Progenitor cell of endocrine pancreas (in vitro differentiated cells): ENCODE results near the gene TIGAR. TPM values are rescaled to one million over a fixed set of nuclear protein-coding genes. Genes with fewer than 3 reads are reported as not detected.

Experiments used
- DNase-seq: peaks from one replicate; pipeline ENCODE4 v3.0.0; 2021; ENCODE audit warnings: low spot score; ENCODE audit not compliant: unreplicated experiment
- H3K27ac Mint-ChIP-seq: 2 replicates; pipeline ENCODE4 v1.8.0; 2021; ENCODE audit warnings: mild to moderate bottlenecking, moderate library complexity, mixed read lengths
- H3K27me3 Mint-ChIP-seq: 2 replicates; pipeline ENCODE4 v1.8.0; 2021; ENCODE audit warnings: mixed read lengths
- H3K36me3 Mint-ChIP-seq: 2 replicates; pipeline ENCODE4 v1.8.0; 2022; ENCODE audit warnings: mixed read lengths; ENCODE audit not compliant: insufficient read depth
- H3K4me1 Mint-ChIP-seq: 2 replicates; pipeline ENCODE4 v1.8.0; 2021; ENCODE audit warnings: low read depth, mixed read lengths
- H3K4me3 Mint-ChIP-seq: 2 replicates; pipeline ENCODE4 v1.8.0; 2021; ENCODE audit warnings: low read depth, mild to moderate bottlenecking, moderate library complexity, mixed read lengths
- H3K9me3 Mint-ChIP-seq: 2 replicates; pipeline ENCODE4 v1.8.0; 2021; ENCODE audit warnings: low read depth, mixed read lengths
- CTCF ChIP-seq: fragments of 200-600 bp; sonication (generic); IDR thresholded peaks from one replicate; pipeline ENCODE4 v1.5.0; 2021; ENCODE audit warnings: antibody characterized with exemption, mild to moderate bottlenecking; ENCODE audit not compliant: unreplicated experiment
- total RNA-seq: library from RNA; stranded (reverse); gene quantifications from 2 replicates; pipeline ENCODE4 v1.2.1, GENCODE V29; 2021

Gene TIGAR
- total RNA-seq, 1 donor from 2014 or later: 21.6 TPM

GRCh38 chr12:4324366-4324765, 3.4 kb downstream of the TIGAR start:
- Mint-ChIP-seq H3K36me3 (peaks cover 13% of the 10 kb centered on the region), H3K27me3 (no peaks in the 10 kb centered on the region), H3K9me3 (peaks cover 3% of the 10 kb centered on the region), H3K27ac (no peak overlapping the region), H3K4me1 (peaks cover 11% of the 10 kb centered on the region), H3K4me3 (no peak overlapping the region)
- DNase-seq: no peak
- TF ChIP-seq CTCF: no peak

GRCh38 chr12:4325966-4326365, 5.0 kb downstream of the TIGAR start:
- Mint-ChIP-seq H3K27ac (no peak overlapping the region), H3K9me3 (no peaks in the 10 kb centered on the region), H3K4me1 (peaks cover 7% of the 10 kb centered on the region), H3K4me3 (no peak overlapping the region), H3K36me3 (peaks cover 14% of the 10 kb centered on the region), H3K27me3 (no peaks in the 10 kb centered on the region)
- no peak for TF ChIP-seq CTCF
- DNase-seq: no peak

- H3K27ac Mint-ChIP-seq: no peak overlapping the region
- TF ChIP-seq CTCF: no peak
- peaks cover under 1% of the 10 kb centered on the region for H3K4me1 Mint-ChIP-seq
- H3K9me3 Mint-ChIP-seq: no peaks in the 10 kb centered on the region
- no peak for DNase-seq
- H3K27me3 Mint-ChIP-seq: no peaks in the 10 kb centered on the region
- peaks cover 14% of the 10 kb centered on the region for H3K36me3 Mint-ChIP-seq
- H3K4me3 Mint-ChIP-seq: no peak overlapping the region
Observed at GRCh38 chr12:4327293-4327692, 6.3 kb downstream of the TIGAR start.

GRCh38 chr12:4330203-4330602, 9.2 kb downstream of the TIGAR start:
- Mint-ChIP-seq H3K4me1 (no peaks in the 10 kb centered on the region), H3K36me3 (peaks cover 22% of the 10 kb centered on the region), H3K4me3 (no peak overlapping the region), H3K27ac (no peak overlapping the region), H3K9me3 (no peaks in the 10 kb centered on the region), H3K27me3 (no peaks in the 10 kb centered on the region)
- TF ChIP-seq CTCF: no peak
- DNase-seq: no peak

- Mint-ChIP-seq H3K4me3 (no peak overlapping the region), H3K9me3 (no peaks in the 10 kb centered on the region), H3K4me1 (no peaks in the 10 kb centered on the region), H3K27ac (no peak overlapping the region), H3K27me3 (no peaks in the 10 kb centered on the region), H3K36me3 (peaks cover 30% of the 10 kb centered on the region)
- no peak for TF ChIP-seq CTCF
- DNase-seq: no peak
Observed at GRCh38 chr12:4331221-4331620, 10.2 kb downstream of the TIGAR start.
